NCI-H146 treated with DMSO at 0.1 percent for 48 hours (cell line): Measurements from ENCODE around the gene PRKCI.
A peak's percentile ranks its signal among the peaks of the same experiment; 100 is the strongest.
"Not testable (repeated sequence)": the region's sequence is repeated elsewhere in the genome, so short reads cannot be mapped to it uniquely, and the experiment has no call there.

ENCODE experiments used
- DNase-seq: peaks from one replicate; lab custom pipeline; 2025; ENCODE audit not compliant: unreplicated experiment; lab: John Stamatoyannopoulos, UW

The PRKCI gene

DNA sequence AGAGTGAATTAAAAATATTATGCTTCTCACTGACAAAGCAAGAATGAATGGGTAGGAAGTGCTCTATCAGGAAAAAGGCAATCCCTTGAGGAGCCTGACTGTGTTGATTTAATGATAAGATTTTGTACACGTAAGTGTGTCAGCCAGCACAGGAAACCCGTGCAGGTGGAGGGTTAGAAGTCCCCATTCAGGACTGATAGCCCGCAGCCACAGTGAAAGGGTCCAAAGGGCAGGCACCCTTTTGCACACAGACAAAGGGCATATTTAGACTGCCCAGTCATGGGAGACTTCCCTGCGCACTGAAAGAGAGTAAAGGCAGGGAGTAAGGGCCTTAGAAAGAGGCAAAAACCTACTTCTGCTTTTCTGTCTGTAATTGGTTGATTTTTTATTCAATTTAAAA is 108.9 kb downstream of the PRKCI start:
- peak; percentile 76 for DNase-seq

- DNase-seq = no peak
These were observed 115.2 kb downstream of the PRKCI start for GRCh38 chr3:170337420-170337819.

- DNase-seq = no peak
These were observed 116.6 kb downstream of the PRKCI start for GRCh38 chr3:170338690-170339340.

DNA sequence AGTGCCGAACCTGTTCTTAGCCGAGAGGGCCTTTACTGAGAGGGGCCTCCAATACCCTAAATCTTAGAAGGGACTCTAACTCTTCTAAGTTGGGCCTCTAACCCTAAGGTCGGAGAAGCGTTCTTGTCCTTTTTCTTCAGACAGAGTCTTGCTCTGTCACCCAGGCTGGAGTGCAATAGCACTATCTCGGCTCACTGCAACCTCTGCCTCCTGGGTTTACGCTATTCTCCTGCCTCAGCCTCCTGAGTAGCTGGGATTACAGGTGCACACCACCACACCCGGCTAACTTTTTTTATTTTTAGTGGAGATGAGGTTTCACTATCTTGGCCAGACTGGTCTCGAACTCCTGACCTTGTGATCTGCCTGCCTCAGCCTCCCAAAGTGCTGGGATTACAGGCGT is 120.0 kb downstream of the PRKCI start:
- not testable (repeated sequence) for DNase-seq

DNA sequence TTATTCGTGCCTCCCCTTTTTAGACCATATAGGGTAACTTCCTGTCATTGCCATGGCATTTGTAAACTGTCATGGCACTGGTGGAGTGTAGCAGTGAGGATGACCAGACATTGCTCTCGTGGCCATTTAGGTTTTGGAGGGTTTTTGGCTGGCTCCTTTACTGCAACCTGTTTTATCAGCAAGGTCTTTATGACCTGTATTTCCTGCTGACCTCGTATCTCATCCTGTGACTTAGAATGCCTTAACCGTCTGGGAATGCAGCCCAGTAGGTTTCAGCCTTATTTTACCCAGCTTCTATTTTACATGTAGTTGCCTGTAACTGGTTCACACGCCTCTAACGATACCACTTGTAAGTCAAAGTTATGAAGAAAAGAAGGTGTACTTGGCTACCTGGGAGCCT is 121.6 kb downstream of the PRKCI start:
- not testable (repeated sequence) for DNase-seq

GRCh38 chr3:170344971-170345370 is 122.7 kb downstream of the PRKCI start:
- DNase-seq = no peak

- DNase-seq = no peak
These were observed 124.5 kb downstream of the PRKCI start for GRCh38 chr3:170346481-170347392.

- no peak for DNase-seq
These were observed 128.5 kb downstream of the PRKCI start for GRCh38 chr3:170350515-170351413.

GRCh38 chr3:170352936-170353335 is 130.7 kb downstream of the PRKCI start:
- no peak for DNase-seq

GRCh38 chr3:170353485-170353884 is 131.3 kb downstream of the PRKCI start:
- no peak for DNase-seq

DNA sequence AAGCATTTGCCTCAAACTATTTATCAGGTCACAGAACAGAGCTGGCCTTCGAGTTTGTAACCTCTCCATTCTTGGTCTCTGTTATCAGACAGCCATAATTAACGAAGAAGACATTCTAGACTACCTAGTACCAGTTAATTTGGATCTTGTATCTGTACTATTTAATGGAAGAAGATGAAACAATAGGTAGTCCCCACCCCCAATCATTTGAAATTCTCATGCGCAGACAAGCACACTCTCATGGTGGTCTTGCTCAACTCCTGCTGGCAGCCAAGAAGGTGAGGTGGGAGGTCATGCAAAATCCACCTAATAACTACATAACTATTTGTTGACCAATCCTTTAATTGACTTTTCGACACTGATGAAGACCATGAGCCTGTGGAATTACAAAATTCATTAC is 132.5 kb downstream of the PRKCI start:
- no peak for DNase-seq
